GM21723 (cell line): ENCODE measurements around the gene WNT9A.

Experiments used
- ATAC-seq: cut with Tn5 transposase; IDR thresholded peaks from one replicate; pipeline ENCODE4 v1.9.1; 2021; ENCODE audit warnings: mild to moderate bottlenecking, moderate library complexity; ENCODE audit not compliant: unreplicated experiment

Gene WNT9A

GRCh38 chr1:227955808-227956207 lies 8.1 kb upstream of the WNT9A start:
- no peak for ATAC-seq

DNA sequence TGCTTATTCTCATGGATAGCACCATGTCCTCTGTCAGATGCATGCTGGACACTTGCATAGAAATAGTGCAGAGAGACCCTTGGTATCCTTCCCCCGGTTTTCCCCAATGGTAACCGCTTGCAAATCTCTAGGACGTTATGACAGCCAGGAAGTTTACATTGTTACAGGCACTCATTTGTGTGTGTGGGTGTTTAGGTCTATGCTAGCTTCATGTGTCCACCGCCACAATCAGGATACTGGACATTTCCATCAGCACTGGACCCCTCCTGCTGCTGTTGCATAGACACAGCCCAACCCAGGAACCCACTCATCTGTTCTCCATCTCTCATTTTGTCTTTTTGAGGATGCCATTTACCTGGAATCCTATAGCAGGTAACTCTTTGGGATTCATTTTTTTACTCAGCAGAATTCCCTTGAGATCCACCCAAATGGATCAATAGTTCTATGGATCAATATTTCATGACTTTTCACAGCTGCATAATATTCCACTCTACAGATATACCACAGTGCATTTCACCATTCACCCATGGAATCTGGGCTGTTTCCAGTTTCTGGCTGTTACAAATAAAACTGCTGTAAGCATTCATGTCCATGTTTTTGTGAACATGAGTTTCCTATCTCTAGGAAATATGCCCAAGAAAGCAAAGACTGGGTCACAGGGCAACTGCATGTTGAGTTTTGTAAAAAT lies 6.6 kb upstream of the WNT9A start:
- no peak for ATAC-seq

DNA sequence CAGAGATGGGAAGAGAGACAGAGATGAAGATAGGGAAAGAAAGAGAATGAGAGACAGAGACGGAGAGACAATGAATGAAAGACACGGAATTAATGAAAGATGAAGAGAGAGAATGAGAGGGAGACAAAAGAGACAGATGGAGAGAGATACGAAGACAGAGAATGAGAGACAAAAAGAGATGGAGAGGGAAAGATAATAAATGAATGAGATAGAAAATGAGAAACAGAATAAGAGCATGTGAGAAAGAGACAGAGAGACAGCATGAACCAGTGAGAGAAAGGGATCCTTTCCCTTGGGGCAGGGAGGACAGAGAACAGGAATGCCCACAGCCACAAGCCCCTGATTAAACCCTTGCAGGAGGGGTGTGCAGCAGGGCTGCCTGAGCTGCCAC lies 5.3 kb upstream of the WNT9A start:
- ATAC-seq: no peak

DNA sequence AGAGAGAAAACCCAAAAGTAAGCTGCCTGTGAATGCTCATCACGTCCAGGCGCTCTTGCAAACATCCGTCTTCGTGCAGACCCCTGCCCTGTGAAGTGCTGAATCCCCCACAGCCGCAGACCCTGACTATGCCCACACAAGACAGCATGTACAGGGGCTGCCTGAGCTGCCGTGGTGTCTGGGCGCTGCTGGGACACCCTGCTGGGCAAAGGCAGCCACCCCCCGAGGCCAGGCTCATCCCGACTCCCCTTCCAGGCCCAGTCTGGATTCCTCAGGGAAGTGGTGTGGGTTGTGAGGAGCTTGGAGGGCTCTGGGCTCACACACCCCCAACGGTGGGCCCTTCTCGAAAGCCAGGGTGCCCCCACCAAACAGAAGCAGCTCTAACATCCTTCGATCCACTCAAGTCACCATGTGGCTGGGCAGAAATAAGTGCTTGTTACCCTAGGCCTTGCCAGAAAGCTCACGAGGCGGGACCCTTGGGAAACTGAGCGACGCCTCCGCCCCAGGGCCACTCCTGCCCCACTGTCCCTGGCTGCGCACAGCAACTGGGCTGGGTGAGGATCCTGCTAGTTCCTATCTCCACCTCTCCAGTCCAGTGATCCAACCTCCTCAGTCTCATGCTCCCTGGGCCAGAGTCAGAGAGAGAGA lies 4.8 kb upstream of the WNT9A start:
- ATAC-seq: no peak

GRCh38 chr1:227951624-227952373 lies 4.1 kb upstream of the WNT9A start:
- ATAC-seq: no peak

- no peak for ATAC-seq
These were observed 3.1 kb upstream of the WNT9A start for GRCh38 chr1:227950735-227951346.

DNA sequence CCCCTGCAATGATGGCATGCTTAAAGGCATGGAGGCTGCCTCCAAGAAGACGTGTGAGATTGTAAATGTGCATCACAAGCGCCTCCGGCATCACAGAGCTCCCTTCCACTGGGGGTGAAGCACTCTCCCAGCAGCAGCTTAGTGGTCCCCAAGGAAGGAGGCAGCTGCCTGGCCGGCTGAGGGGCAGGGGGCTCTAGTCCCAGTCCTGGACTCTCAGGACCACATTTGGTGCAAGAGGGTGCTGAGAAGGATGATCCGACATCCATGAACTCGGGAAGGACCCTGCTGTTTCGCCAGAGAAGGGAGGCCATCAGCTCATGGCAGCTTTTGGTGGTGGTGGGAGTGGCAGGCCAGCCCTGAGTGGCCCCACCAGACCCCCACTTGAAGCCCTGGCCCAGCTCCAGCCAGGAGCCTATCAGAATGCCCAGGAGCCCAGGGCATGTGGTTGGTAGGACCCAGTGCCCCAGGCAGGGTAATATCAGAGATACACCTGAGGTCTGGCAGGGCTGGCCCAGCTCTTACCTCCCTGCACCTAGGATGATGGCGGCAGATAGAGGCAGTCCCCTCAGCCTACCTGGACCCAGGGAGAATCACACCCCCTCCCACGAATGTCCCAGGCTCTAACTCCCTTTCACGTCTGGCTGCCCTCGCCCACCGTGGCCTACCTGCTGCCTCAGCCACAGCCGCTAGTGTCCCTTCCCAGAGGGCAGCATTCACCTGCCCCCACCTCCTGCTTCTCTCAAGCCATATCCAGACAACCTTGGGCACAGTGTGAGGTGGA lies 2.4 kb upstream of the WNT9A start:
- ATAC-seq: no peak

DNA sequence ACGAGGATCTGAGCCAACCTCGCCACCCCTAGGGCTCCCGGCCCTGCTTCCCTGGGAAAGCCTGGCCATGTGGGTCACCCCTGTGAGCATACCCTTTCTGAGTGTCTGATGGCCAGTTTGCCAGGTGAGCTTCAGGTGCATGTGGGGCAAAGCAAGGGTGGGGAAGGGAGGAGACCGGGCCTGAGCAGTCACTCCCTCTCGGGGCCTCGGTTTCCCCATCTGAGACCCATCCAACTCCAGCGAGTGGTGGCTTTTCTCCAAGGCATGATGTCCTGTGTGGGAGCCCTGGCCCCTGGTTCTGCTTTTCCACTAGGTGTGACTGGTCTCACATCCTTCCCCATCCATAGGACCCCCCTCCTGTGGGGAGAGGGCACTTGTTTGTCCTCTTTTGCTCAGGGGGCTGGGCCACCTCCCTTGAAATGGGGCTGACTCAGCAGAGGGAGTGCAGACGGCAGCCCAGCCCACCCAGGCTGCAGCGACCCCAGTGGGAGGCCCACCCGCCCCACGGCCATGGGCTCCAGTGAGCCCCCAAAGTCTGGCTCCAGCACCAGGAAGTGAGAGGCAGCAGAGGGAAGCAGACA lies 1.7 kb upstream of the WNT9A start:
- no peak for ATAC-seq

DNA sequence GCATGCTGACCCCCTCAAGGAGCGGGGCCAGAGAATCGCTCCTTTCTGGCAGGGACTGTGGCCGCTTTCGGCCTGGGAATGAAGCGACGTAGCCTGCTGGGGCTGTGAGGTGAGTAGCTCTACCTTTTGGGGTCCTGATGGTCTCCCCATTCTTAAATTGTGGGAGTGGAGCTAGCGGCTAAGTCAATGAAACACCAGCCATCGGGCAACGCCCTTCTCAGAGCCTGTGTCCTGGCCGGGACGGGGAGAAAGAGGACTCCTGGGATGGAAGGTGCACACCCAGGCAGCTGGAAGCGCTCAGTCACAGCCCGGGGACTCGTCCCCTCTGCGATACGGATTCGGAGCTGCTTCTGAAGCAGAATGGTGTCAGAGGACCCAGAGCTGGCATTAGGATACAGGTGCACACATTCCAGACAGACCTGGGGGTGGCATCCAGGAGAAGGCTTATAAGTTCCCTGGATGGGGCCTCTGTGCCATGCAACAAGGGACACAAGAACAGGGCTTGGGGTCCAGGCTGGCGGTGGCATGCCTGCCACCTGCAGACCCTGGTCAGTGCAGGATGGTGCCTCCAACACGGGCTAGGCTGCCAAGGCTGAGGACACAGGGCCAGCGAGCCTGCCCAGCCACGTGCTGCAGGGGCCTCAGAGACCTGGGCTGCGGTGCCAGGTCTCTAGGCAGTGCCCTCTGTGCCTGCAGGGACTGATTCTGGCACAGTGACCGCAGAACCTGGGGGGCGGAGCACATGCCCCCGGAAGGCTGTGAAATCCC lies 945 bp upstream of the WNT9A start:
- ATAC-seq: no peak

GRCh38 chr1:227947386-227947675 lies 401 bp downstream of the WNT9A start:
- ATAC-seq: peak; percentile 3

DNA sequence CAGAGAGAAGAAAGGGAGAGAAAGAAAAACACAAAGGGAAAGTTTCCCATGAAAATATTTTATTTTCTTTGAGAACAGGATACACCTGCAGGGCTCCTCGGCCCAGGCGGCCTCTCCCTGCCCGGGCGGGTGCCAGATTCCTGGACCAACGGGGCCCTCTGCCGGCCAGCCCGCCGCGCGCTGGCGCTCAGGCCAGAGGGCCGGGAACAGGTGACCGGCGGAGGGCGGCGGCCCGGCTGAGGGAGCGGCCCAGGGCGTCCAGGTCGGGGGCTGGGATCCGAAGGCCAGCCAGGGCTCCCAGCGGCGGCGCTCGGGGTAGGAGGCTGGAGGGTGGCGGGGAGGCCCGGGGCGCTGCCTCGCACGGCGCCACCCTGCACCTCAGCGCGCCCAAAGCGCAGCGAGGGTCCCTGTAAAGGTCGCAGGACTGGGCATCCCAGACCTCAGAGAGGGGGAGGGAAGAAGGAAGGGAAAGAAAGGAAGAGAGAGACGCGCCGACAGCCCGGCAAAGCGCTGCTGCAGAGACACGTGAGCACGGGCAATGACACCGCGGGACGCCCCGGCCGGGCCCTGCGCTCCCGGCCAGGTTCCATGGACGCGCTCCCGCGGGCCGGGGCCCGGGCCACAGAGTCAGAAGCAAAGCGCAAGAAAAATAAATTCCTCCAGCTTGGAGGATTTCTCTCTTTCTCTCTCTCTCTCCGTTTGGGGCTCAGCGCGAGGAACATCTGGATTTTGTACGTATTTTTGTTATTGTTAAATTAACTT lies 927 bp downstream of the WNT9A start:
- ATAC-seq: peak; percentile 66

- ATAC-seq: peak; percentile 52
These were observed 1.7 kb downstream of the WNT9A start for GRCh38 chr1:227945891-227946623.

- ATAC-seq: no peak
These were observed 2.5 kb downstream of the WNT9A start for GRCh38 chr1:227944931-227945890.

DNA sequence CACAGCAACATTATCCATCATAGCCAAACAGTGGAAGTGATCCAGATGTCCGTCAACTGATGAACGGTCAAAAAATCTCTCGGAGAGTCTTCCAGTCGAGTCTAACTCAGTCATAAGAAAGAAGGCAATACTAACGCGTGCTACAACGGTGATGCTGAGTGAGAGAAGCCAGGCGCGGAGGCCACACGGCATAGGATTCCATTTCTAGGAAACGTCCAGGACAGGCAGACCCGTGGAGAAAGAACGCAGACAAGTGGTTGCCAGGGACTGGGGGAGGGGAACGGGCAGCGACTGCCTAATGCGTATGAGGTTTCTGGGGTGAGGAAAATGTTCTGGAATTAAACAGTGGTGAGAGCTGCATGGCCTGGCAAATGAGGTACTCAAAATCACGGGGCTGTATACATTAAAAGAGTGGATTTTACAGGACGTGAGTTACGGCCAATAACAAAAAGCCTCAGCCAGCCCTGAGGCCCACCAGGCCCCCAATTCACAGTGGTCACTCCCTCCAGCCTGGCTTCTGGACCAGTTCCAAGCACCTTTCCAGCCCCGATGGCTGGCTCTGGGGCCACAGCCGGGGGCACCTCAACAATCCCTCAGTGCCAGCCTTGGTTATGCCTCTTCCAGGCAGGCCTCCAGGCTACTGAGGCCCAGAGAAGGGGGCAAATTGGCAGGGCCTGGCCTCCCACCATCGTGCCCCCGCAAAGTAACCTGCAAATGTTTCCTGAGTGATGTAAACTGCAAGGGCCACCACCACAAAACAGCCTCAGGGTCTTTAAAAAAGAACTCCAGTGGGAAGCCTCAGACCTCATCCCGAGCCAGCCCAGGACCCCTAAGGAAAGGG lies 3.4 kb downstream of the WNT9A start:
- no peak for ATAC-seq

- ATAC-seq: no peak
These were observed 4.2 kb downstream of the WNT9A start for GRCh38 chr1:227943381-227944089.

DNA sequence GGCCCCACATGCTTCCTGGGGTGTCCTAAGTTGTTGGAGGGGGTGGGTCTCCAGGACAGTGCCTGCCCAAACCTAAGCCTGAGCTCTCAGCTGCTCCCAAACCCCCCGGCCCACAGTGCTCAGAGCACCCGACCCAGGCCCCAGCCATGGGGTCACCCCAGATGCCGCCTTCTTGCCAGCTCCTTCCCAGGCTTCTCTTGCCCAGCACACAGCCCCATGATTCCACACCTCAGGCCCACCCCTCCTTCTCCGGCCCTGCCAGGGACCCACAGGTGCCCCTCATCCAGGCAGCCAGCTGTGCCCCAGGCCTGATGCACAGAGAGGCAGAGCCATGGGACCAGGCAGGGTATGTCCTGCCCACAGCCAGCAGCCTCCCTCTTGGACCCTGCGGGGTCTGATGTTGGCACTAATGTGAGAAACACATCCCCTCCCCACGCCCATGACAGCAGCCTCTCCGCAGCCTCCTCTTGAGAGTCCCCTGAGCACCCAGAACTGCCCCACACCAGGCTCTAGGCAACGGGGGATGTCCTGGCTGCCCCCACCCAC lies 4.9 kb downstream of the WNT9A start:
- ATAC-seq: no peak
